Activated CD4-positive, CD25-positive, alpha-beta regulatory T cell treated with anti-CD3 and anti-CD28 coated beads, Interleukin-2, amount 50 U/mL, for 16 hours (primary cell): ENCODE data around the gene TYRO3.
"Not testable (repeated sequence)": the region's sequence is repeated elsewhere in the genome, so short reads cannot be mapped to it uniquely, and the experiment has no call there.

Source experiments
- DNase-seq: peaks from one replicate; pipeline ENCODE4 v3.0.0-alpha.2; 2020; ENCODE audit warnings: low read depth, low spot score

The TYRO3 gene

DNA sequence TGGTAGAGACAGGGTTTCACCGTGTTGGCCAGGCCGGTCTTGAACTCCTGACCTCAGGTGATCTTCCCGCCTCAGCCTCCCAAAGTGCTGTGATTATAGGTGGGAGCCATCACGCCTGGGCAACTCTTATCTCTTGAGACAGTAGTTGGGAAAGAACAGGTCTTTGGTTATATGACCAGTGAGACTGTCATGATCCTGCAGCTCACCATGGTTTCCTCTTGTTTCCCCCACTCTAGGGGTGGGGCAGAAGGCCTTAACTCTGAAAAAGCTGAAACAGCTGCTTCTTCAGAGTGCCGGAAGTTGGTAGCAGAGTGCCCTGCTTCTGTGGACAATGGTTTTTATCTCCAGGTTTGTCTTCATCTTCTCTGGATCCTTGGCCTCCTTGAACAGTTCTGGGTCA, 4.7 kb upstream of the TYRO3 start:
- no peak for DNase-seq

DNA sequence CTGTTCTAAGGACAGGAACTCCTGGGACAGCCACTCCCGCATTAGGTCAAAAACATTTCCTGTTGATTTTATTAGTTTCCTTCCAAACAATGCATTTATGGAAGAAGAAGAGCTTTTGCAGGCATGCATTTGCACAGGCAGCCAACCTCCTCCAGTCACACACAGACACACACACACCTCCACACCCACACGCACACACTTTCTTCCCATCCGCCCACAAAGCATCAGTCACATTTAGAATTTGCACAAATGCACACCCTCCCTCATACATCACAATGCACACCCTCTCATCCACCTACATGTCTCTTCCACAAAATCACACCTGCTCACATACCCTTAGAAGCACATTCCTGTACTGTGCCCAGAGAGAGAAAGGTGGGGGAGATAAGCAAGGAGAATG, 4.1 kb upstream of the TYRO3 start:
- no peak for DNase-seq

- DNase-seq: no peak
Measured at GRCh38 chr15:41556677-41557076, 2.3 kb upstream of the TYRO3 start.

- peak; percentile 61 for DNase-seq
Measured at GRCh38 chr15:41557673-41558399, 1.2 kb upstream of the TYRO3 start.

DNA sequence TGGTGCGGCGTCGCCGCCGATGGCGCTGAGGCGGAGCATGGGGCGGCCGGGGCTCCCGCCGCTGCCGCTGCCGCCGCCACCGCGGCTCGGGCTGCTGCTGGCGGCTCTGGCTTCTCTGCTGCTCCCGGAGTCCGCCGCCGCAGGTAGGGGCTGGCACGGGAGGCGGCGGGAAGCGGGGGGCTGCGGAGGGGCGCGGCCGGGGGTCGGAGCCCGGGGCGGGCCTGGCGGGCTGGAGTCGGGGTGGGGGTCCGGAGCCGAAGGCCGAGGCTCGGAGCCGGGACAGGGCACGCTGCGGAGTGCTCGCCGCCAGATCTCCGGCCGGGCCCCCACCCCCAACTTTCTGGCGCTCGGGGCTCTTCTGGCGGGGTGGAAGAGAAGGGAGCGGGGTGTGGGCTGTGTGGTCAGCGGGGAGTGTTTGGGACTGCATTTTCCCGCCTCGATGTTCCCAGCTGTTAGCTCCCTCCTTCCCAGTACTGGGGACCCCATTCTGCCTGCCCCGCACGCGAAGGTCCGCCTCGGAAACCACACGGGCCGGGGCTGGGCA, 299 bp downstream of the TYRO3 start:
- DNase-seq: no peak

DNA sequence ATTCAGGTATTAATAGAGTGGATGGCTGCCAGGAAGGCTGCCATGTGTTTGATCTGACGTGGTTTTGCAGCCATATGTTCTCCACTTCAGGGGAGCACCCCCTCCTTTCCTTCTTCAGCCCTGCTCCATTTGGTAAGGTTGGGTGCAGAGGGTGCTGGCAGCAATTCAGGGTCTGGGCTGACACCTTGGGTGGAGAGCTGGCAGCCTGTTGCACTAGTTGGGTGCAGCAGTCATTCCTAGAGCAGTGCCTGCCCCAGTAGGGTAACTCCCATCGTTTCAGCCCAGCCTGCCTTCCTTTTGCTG, 1.5 kb downstream of the TYRO3 start:
- DNase-seq: no peak

GRCh38 chr15:41561104-41561776, 2.2 kb downstream of the TYRO3 start:
- DNase-seq: no peak

DNA sequence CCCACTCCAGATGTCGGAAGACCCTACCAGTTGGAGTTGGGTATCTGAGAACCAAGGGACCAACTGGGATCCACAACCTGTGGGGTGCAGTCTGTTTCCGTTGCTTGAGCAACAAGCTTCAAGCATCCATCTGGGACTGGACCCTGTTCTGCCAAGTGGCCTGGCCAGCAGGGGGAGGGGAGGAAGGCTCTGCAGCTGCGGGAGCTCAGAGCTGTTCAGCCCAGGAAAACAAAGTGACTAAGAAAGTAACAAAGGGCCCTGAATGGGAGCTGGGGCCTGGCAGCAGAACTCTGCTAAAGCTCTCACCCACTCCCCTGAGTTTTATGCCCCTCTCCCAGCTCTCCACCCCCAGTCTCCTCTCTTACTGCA, 2.7 kb downstream of the TYRO3 start:
- no peak for DNase-seq

GRCh38 chr15:41562244-41562643, 3.2 kb downstream of the TYRO3 start:
- no peak for DNase-seq

DNA sequence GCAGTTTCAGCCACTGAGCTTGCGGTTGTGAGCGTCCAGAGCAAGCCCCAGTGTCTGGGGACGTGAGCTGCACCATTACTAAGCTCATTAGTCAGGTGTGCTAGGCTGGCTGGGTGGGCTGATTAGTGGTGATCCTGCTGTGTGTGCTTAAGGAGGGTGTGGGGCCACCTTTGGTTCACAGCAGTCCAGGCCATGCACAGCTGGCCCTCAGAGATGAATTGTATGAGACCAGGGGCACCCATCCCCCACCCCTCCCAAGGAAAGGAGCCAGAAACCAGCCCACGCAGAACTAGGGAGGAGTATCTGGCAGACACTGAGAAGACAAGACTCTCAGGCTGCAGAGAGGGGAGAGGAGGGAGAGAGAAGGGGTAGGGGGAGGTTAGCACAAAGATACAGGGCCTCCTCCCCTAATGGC, 3.8 kb downstream of the TYRO3 start:
- no peak for DNase-seq

- no peak for DNase-seq
Measured at GRCh38 chr15:41564286-41564959, 5.4 kb downstream of the TYRO3 start.

DNA sequence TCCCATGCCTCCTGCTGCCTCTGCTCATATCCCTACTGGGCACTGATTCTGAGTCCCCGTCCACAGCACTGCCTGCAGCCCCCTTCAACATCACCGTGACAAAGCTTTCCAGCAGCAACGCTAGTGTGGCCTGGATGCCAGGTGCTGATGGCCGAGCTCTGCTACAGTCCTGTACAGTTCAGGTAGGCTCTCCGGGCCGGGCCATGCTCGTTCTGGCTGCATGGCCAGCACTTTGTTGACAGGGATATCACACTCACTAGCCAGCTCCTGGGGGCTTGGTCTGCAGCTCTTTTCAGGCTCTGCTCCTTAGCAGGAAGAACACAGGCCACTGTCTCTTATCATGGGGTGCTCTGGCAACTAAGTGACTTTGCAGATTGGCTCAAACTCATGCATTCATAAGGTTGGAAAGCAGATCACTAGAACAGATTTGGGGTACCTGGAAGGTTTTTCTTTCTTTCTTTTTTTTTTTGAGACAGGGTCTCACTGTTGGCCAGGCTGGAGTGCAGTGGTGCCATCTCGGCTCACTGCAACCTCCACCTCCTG, 6.0 kb downstream of the TYRO3 start:
- no peak for DNase-seq

DNA sequence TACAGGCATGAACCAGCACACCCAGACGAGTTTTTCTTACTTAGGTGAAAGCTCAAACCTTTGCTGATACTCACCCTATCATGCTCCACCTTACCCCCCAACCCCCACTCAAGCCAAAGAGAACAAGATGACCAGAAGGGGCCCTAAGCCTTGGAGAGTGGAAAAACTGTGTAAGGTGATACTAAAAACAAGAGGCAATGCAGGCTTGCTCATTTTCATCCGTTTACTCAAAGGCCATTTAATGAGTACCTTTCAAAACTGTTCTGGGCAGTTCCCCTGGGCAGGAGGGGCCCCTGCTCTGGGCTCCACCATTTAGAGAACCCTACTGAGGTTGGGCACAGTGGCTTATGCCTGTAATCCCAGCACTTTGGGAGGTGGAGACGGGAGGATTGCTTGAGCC, 6.7 kb downstream of the TYRO3 start:
- no peak for DNase-seq

DNA sequence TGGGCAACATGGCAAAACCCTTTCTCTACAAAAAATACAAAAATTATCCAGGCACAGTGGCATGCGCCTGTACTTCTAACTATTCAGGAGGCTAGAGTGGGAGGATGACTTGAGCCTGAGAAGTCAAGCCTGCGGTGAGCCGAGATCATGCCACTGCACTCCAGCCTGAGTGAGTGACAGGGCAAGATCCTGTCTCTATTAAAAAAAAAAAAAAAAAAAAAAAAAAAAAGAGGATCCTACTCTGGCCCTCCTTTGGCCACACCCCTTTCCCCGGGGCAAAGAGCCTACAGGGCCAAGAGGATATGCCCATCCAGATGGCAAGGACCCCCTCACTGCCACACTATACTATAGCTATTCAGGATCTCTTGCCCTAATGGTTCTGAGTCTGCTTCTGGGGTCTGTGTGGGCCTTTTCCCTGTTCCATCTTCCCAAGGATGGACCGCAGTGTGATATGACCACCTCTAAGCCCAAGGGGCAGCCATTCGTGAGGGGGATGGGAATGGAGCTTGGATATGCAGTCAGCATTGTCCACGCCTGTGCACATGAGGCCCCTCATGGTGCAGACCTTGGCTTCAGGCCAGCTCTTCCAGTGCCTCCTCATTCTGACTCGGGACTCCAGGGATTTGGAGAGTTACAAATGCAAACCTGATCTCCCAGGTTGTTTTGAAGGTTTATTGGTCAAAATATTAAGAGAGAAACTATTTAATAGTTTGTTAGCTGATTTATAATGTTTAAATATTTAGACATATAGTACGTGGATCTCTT, 7.3 kb downstream of the TYRO3 start:
- no peak for DNase-seq

DNA sequence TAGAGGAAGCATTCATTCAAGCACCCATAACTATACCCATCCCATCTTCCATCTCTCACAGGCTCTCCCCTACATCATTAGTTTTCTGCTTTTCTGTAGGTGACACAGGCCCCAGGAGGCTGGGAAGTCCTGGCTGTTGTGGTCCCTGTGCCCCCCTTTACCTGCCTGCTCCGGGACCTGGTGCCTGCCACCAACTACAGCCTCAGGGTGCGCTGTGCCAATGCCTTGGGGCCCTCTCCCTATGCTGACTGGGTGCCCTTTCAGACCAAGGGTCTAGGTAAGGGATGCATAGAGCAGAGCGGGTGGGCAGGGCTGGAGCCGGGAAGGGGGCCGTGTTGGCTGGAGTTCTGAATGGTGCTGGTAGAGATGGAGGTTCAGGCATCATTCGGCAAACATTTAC, 8.2 kb downstream of the TYRO3 start:
- no peak for DNase-seq

DNA sequence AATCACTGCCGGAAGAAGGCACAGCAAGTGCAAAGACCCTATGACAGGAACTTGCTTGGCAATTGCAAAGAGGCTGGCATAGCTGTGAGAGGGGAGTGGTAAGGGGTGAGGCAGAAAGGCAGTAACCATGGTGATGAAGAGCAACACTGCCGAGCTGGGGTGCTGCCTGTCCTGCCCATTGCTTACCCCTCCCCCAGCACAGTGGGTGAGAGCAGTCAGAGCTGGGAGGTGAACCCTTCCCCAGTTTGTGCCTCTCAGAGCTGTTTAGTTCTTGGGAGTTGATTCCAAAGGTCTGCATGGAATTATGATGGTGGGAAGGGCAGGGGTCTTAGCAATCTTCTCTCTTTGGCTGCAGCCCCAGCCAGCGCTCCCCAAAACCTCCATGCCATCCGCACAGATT, 8.8 kb downstream of the TYRO3 start:
- DNase-seq: no peak

DNA sequence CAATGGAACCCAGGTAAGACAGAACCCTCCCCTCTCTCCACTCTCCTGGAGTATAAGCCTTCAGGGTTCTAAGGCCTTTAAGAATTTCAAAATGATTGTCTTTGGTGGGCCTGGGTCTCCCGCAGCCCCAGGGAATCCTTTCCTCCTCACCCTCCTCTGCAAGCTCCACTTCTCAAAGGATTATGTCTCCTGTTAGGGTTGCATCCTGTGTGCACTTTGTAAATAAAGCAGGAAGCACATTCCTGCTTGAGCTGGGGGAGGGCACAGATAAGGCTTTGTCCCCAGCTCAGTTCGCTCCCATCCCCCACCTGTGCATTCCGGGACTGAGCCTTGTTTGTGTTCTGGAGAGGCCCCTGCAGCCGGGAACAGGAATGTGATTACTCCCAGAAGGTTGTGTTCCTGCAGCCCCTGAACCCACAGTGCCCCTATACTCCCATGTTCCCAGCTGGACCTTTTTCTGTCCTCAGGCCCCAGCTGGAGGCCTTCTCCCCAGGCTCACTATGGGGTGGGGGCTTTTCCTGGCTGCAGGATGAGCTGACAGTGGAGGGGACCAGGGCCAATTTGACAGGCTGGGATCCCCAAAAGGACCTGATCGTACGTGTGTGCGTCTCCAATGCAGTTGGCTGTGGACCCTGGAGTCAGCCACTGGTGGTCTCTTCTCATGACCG, 9.5 kb downstream of the TYRO3 start:
- DNase-seq: no peak

DNA sequence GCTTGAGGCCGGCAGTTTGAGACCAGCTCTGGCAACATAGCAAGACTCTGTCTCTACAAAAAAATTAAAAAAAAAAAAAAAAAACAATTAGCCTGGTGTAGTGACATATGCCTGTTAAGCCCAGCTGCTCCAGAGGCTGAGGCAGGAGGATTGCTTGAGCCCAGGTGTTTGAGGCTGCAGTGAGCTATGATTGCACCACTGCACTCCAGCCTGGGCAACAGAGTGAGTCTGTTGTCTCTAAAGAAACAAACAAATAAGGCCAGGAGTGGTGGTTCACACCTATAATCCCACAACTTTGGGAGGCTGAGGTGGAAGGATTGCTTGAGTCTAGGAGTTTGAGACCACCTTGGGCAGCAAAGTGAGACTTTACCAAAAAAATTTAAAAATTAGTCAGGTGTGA, 10.2 kb downstream of the TYRO3 start:
- not testable (repeated sequence) for DNase-seq

DNA sequence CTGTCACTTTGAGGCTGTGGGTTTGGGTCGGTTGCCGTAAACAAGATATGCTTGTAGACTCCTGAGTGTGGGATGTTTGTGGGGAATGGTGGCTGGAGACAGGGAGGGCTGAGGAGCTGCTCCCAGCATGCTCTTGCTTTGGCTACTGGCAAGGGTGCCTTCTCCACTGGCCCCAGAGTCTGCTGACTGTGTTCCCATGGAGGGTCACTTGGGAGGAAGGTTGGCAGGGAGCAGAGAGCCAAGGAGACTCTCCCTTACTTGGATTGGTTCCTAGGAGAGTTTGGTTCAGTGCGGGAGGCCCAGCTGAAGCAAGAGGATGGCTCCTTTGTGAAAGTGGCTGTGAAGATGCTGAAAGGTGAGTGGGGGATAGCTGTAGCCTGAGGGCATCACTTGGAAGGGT, 11.8 kb downstream of the TYRO3 start:
- no peak for DNase-seq

- no peak for DNase-seq
Measured at GRCh38 chr15:41571948-41572347, 12.9 kb downstream of the TYRO3 start.

- DNase-seq: no peak
Measured at GRCh38 chr15:41572866-41573265, 13.9 kb downstream of the TYRO3 start.
